ENCODE results near the gene GPR146. TPM values are rescaled to one million over a fixed set of nuclear protein-coding genes. Genes with fewer than 3 reads are reported as not detected.

Gene GPR146
- total and polyA plus RNA-seq, 9 of the 15 experiments (the other 6 are each of a cell fraction or from before 2014, with no cell fraction given) = 0.22 to 3.6 (median 0.64) TPM; not detected in 2

DNA sequence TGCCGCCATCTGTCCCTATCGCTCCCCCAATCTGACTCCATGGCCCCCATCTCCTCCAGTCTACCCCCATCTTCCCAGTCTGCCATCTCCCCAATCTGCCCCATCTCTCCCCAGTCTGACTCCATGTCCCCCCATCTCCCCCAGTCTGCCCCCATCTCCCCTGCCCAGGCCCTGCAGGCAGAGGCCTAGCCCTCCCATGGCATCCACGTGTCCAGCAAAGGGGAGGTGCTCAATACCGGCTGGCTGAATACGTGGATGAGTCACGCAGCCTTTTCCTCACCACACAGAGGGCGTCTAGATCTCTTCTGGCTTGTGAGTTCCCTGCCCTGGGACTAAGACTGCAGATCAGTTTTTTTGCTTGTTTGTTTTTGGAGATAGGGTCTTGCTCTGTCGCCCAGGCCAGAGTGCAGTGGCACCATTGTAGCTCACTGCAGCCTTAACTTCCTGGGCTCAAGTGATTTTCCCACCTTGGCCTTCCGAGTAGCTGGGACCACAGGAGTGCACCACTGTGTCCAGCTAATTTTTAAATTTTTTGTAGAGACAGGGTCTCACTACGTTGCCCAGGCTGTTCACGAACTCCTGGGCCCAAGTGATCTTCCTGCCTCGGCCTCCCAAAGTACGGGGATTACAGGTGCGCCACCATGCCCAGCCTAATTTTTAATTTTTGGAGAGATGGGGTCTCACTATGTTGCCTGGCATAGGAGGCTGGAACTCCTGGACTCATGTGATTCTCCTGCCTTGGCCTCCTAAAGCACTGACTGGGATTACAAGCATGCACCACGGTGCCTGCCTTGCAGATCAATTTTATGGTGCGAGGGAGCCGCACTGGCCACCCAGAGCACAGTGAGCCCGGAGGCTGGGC is 15.3 kb upstream of the GPR146 start (continued):
- TF ChIP-seq, protein P1, sequence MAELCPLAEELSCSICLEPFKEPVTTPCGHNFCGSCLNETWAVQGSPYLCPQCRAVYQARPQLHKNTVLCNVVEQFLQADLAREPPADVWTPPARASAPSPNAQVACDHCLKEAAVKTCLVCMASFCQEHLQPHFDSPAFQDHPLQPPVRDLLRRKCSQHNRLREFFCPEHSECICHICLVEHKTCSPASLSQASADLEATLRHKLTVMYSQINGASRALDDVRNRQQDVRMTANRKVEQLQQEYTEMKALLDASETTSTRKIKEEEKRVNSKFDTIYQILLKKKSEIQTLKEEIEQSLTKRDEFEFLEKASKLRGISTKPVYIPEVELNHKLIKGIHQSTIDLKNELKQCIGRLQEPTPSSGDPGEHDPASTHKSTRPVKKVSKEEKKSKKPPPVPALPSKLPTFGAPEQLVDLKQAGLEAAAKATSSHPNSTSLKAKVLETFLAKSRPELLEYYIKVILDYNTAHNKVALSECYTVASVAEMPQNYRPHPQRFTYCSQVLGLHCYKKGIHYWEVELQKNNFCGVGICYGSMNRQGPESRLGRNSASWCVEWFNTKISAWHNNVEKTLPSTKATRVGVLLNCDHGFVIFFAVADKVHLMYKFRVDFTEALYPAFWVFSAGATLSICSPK (IDR thresholded peaks at IDR 0.05; ENCODE audit: borderline replicate concordance) = no peak
- TF ChIP-seq LARP7 (IDR thresholded peaks at IDR 0.05) (no peak), NFIX (CRISPR knock-in tag; IDR thresholded peaks at IDR 0.05; ENCODE audit: low read depth) (no peak), JUNB (CRISPR knock-in tag; conservative IDR thresholded peaks at IDR 0.05) (peak; percentile 71; the same call in 1 of the 2 replicates), EHMT2 (IDR thresholded peaks at IDR 0.05) (no peak), SMARCB1 (IDR thresholded peaks at IDR 0.05; ENCODE audit: insufficient read length, low read depth) (no peak), ARHGAP35 (IDR thresholded peaks at IDR 0.05; ENCODE audit: partially characterized antibody) (no peak), SRSF7 (optimal IDR thresholded peaks at IDR 0.05; ENCODE audit: low read depth, low read length) (no peak), TRIM24 (IDR thresholded peaks at IDR 0.05) (no peak), ZNF347 (CRISPR knock-in tag; IDR thresholded peaks at IDR 0.05; ENCODE audit: low read depth) (no peak), ELF4 (CRISPR knock-in tag; IDR thresholded peaks at IDR 0.05) (peak; percentile 33; the same call in 1 of the 2 replicates), CBFB (CRISPR knock-in tag; IDR thresholded peaks at IDR 0.05) (0 out of 2 replicates have a peak, but pooled peaks have one; percentile 21), MEIS2 (IDR thresholded peaks at IDR 0.05; ENCODE audit: partially characterized antibody) (no peak), FOXK2 (conservative IDR thresholded peaks at IDR 0.05 in 1 of 2, IDR thresholded peaks at IDR 0.05 in 1 of 2; ENCODE audit: low read depth in 2 of 2) (peak in 1 of 2 experiments; percentile 49; a peak in 2 of 4 replicates), BRD4 (IDR thresholded peaks at IDR 0.05) (no peak), ILK (tag; IDR thresholded peaks at IDR 0.05; ENCODE audit: borderline replicate concordance, low read depth) (no peak), ZC3H11A (IDR thresholded peaks at IDR 0.05; ENCODE audit: low read depth, low read length) (no peak), SMARCA4 (IDR thresholded peaks at IDR 0.05) (peak; percentile 81)
- TF ChIP-seq, protein P2, sequence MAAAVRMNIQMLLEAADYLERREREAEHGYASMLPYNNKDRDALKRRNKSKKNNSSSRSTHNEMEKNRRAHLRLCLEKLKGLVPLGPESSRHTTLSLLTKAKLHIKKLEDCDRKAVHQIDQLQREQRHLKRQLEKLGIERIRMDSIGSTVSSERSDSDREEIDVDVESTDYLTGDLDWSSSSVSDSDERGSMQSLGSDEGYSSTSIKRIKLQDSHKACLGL (CRISPR knock-in tag; IDR thresholded peaks at IDR 0.05; ENCODE audit: borderline replicate concordance, poor library complexity, severe bottlenecking) = no peak
- TF ChIP-seq, protein P3, sequence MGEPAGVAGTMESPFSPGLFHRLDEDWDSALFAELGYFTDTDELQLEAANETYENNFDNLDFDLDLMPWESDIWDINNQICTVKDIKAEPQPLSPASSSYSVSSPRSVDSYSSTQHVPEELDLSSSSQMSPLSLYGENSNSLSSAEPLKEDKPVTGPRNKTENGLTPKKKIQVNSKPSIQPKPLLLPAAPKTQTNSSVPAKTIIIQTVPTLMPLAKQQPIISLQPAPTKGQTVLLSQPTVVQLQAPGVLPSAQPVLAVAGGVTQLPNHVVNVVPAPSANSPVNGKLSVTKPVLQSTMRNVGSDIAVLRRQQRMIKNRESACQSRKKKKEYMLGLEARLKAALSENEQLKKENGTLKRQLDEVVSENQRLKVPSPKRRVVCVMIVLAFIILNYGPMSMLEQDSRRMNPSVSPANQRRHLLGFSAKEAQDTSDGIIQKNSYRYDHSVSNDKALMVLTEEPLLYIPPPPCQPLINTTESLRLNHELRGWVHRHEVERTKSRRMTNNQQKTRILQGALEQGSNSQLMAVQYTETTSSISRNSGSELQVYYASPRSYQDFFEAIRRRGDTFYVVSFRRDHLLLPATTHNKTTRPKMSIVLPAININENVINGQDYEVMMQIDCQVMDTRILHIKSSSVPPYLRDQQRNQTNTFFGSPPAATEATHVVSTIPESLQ (CRISPR knock-in tag; IDR thresholded peaks at IDR 0.05) = 0 out of 2 replicates have a peak, but pooled peaks have one; percentile 54
